HEK293T (cell line): ENCODE data around the gene ARMC10.
"Not testable (repeated sequence)": the region's sequence is repeated elsewhere in the genome, so short reads cannot be mapped to it uniquely, and the experiment has no call there.

Source experiments
- CTCF ChIA-PET: fragments of 350-600 bp; formaldehyde crosslinking; extraction: SDS; loops from one replicate; lab custom pipeline; 2021; ENCODE audit warnings: antibody characterized with exemption, inconsistent platforms; lab: Yijun Ruan, JAX
- POLR2A ChIA-PET: fragments of 350-600 bp; formaldehyde crosslinking; extraction: SDS; loops from one replicate; lab custom pipeline; 2020; ENCODE audit warnings: antibody characterized with exemption, inconsistent platforms; lab: Yijun Ruan, JAX
- DNase-seq: peaks from one replicate; pipeline ENCODE4 v3.0.0; 2012; ENCODE audit warnings: mixed read lengths; ENCODE audit errors: extremely low spot score
- ARNT ChIP-seq: fragments of 450-650 bp; IDR thresholded peaks from 2 replicates; pipeline ENCODE4 v1.6.1; 2017; ENCODE audit warnings: mild to moderate bottlenecking
- BHLHE40 ChIP-seq: fragments of 450-650 bp; IDR thresholded peaks from 2 replicates; pipeline ENCODE4 v1.6.1; 2016; ENCODE audit warnings: mild to moderate bottlenecking, moderate library complexity, borderline replicate concordance
- CTBP1 ChIP-seq: fragments of 450-650 bp; IDR thresholded peaks from 2 replicates; pipeline ENCODE4 v1.6.1; 2016; ENCODE audit warnings: borderline replicate concordance
- ELF4 ChIP-seq: fragments of 450-650 bp; IDR thresholded peaks from 2 replicates; pipeline ENCODE4 v1.6.1; 2017; ENCODE audit warnings: antibody characterized with exemption
- FOXA1 ChIP-seq: fragments of 450-650 bp; IDR thresholded peaks from 2 replicates; pipeline ENCODE4 v1.6.1; 2016; ENCODE audit warnings: mild to moderate bottlenecking
- FOXK2 ChIP-seq: fragments of 450-650 bp; IDR thresholded peaks from 2 replicates; pipeline ENCODE4 v1.6.1; 2016; ENCODE audit warnings: mild to moderate bottlenecking
- FOXM1 ChIP-seq: fragments of 450-650 bp; IDR thresholded peaks from 2 replicates; pipeline ENCODE4 v1.6.1; 2017; ENCODE audit warnings: mild to moderate bottlenecking, borderline replicate concordance
- HDGF ChIP-seq: fragments of 450-650 bp; IDR thresholded peaks from 2 replicates; pipeline ENCODE4 v1.6.1; 2017; ENCODE audit warnings: antibody characterized with exemption, borderline replicate concordance
- L3MBTL2 ChIP-seq: fragments of 450-650 bp; conservative IDR thresholded peaks from 2 replicates; pipeline ENCODE4 v1.6.1; 2016; ENCODE audit warnings: mild to moderate bottlenecking
- LEF1 ChIP-seq: fragments of 450-650 bp; IDR thresholded peaks from 2 replicates; pipeline ENCODE4 v1.6.1; 2017; ENCODE audit warnings: mild to moderate bottlenecking, borderline replicate concordance
- NFRKB ChIP-seq: fragments of 450-650 bp; IDR thresholded peaks from 2 replicates; pipeline ENCODE4 v1.6.1; 2016; ENCODE audit warnings: mild to moderate bottlenecking, moderate library complexity
- SP1 ChIP-seq: fragments of 450-650 bp; IDR thresholded peaks from 2 replicates; pipeline ENCODE4 v1.6.1; 2017
- SUZ12 ChIP-seq: fragments of 450-650 bp; IDR thresholded peaks from 2 replicates; pipeline ENCODE4 v1.6.1; 2016; ENCODE audit warnings: mild to moderate bottlenecking
- TARDBP ChIP-seq: fragments of 450-650 bp; IDR thresholded peaks from 2 replicates; pipeline ENCODE4 v1.6.1; 2016
- ZNF384 ChIP-seq: fragments of 450-650 bp; IDR thresholded peaks from 2 replicates; pipeline ENCODE4 v1.6.1; 2016
- TF ChIP-seq, protein P1 (sequence below): fragments of 450-650 bp; IDR thresholded peaks from 2 replicates; pipeline ENCODE4 v1.6.1; 2016

Gene ARMC10

DNA sequence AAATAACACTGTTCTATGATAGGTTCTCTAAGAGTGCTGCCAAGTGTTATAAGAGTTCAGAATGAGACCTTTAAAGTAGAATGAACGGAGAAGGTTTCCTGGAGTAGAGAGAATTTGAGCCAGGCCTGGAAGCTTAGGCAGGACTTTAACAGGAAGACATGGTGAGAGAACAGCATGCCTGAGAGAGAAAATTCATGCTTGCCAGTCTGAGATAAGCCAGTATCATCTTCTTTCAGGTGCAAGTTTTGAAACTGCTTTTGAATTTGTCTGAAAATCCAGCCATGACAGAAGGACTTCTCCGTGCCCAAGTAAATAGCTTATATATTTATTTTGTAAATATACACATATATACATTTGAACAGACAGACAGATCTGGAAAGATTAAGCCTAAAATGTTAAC is 22.1 kb downstream of the ARMC10 start:
- POLR2A ChIA-PET, result no interaction called here
- CTCF ChIA-PET, result no interaction called here
- no peak for DNase-seq
- no peak for TF ChIP-seq LEF1
- no peak for TF ChIP-seq L3MBTL2
- TF ChIP-seq HDGF, result no peak
- TF ChIP-seq CTBP1, result no peak
- TF ChIP-seq, protein P1, sequence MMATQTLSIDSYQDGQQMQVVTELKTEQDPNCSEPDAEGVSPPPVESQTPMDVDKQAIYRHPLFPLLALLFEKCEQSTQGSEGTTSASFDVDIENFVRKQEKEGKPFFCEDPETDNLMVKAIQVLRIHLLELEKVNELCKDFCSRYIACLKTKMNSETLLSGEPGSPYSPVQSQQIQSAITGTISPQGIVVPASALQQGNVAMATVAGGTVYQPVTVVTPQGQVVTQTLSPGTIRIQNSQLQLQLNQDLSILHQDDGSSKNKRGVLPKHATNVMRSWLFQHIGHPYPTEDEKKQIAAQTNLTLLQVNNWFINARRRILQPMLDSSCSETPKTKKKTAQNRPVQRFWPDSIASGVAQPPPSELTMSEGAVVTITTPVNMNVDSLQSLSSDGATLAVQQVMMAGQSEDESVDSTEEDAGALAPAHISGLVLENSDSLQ, result no peak
- no peak for TF ChIP-seq FOXK2
- TF ChIP-seq ELF4, result no peak

DNA sequence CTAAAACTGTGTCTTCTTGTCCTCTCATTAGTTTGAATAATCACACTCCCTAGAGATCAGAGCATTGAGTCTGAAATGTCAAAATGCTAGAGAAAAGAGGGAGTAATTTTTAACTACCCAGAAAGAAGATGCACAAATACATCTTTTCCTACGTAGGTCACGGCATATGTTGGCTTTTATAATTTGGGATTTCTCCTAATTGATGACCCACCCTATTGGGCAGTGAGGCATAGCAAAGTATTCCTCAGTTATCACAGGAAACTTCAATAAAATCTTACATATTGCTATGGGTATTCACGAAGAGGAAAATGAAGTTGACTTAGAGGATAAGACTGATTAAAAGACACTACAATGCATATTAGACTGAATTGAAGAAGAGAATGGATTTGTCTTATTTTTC is 25.4 kb downstream of the ARMC10 start:
- CTCF ChIA-PET, result no interaction called here
- POLR2A ChIA-PET, result no interaction called here
- no peak for DNase-seq

DNA sequence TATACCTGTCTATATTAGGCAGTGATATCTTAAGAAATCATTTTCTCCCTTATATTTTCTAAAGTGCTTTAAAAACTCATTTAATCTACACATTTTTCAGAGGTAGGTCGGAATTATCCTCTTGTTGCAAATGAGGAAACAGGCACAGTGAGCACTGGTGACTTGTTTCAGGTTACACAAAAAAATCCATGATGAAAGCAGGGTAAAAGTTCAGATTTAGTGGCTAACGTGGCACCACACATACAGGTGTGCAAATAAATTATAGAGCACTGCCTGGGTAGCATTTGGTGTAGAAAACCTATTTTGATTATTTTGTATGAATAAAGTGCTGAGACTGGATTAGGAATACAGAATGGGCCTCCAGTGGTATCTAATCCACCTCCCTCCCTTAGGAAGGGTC is 26.6 kb downstream of the ARMC10 start:
- ChIA-PET POLR2A (no interaction called here), CTCF (interaction anchor here (0.6 kb wide), 1 partner anchor 354 kb away, joined by 4 read pairs; no protein-coding TSS in a partner anchor)
- TF ChIP-seq SUZ12 (no peak), HDGF (no peak), FOXK2 (no peak), TARDBP (no peak), FOXA1 (no peak), L3MBTL2 (no peak), SP1 (no peak), LEF1 (no peak), BHLHE40 (no peak), FOXM1 (no peak), ZNF384 (no peak), ARNT (no peak), ELF4 (no peak), NFRKB (no peak), CTBP1 (no peak)
- TF ChIP-seq, protein P1, result no peak
- no peak for DNase-seq

More for the DNA sequence above, 25.4 kb downstream of the ARMC10 start:
- TF ChIP-seq FOXM1 (no peak), TARDBP (no peak), FOXA1 (no peak), HDGF (no peak), LEF1 (no peak), ZNF384 (no peak)

DNA sequence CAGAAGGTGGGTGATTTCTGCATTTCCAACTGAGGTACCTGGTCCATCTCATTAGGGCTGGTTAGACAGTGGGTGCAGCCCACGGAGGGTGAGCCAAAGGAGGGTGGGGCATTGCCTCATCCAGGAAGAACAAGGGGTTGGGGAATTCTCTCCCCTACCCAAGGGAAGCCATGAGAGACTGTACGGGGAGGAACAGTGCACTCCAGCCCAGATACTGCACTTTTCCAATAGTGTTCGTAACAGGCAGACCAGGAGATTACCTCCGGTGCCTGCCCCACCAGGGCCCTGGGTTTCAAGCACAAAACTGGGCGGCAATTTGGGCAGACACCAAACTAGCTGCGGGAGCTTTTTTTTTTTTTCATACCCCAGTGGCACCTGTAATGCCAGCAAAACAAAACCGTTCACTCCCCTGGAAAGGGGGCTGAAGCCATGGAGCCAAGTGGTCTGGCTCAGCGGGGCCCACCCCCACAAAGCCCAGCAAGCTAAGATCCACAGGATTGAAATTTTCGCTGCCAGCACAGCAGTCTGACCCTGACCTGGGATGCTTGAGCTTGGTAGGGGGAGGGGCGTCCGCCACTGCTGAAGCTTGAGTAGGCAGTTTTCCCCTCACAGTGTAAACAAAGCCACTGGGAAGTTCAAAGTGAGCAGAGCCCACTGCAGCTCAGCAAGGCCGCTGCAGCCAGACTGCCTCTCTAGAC is 31.2 kb downstream of the ARMC10 start:
- TF ChIP-seq LEF1 (no peak), L3MBTL2 (no peak), SP1 (no peak), ZNF384 (no peak), TARDBP (no peak)
- DNase-seq, result no peak
- POLR2A ChIA-PET, result interaction anchor here (1.4 to 1.8 kb wide), 2 partner anchors 27 to 43 kb away, joined by 3 to 4 read pairs; partner anchors contain the start of gene NAPEPLD
- CTCF ChIA-PET, result no interaction called here

DNA sequence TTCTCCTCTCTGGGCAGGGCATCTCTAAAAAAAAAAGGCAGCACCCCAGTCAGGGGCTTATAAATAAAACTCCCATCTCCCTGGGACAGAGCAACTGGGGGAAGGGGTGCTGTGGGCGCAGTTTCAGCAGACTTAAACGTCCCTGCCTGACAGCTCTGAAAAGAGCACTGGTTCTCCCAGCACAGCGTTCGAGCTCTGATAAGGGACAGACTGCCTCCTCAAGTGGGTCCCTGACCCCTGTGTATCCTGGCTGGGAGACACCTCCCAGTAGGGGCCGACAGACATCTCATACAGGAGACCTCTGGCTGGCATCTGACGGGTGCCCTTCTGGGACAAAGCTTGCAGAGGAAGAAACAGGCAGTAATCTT is 31.7 kb downstream of the ARMC10 start:
- POLR2A ChIA-PET, result interaction anchor here (1.8 kb wide), 1 partner anchor 42 kb away, joined by 4 read pairs; the partner anchor contains the start of gene NAPEPLD
- CTCF ChIA-PET, DNase-seq: not testable (repeated sequence)

DNA sequence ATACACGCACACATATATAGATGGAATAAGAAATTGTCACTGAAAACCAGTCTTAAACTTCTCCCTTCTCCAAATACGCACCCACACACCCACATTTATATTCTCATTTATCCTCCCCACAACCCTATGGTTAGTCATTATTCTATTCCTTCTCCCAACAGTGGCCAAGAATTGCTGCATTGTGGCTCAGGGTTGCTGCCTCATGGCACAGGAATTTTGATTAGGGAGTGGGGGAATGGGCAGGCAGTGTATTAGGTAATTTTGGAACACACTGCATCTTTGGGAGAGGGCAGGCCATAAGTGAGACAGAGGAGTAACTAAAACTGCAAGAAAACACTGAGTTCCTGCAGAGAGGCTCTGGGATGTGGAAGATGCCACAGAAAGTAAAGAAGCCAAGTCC is 38.2 kb downstream of the ARMC10 start:
- TF ChIP-seq ARNT (no peak), L3MBTL2 (no peak), NFRKB (no peak), SP1 (no peak), CTBP1 (no peak), BHLHE40 (no peak), TARDBP (no peak), ZNF384 (no peak), FOXK2 (no peak), FOXA1 (no peak), HDGF (no peak), FOXM1 (no peak)
- TF ChIP-seq, protein P1, result no peak
- CTCF ChIA-PET, result no interaction called here
- POLR2A ChIA-PET, result no interaction called here
- no peak for DNase-seq

DNA sequence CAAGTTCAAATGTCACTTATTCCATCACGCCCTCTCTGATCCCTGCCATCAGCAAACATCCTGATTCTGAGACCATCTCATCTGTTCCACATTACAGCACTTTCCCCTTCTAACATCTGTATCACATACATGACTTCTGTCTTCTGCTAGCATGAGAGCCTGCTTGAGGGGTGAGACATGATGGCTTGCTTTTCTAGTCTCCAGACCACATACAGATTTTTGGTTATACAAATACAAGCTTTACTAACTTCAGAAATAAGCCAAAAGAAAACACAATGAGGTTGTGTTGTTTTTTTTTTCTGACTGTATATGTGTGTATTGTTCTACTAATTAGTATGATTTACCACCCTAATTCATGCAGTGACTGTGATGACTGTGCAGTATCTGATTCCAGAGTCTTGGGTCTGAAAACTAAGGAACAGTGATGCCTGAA is 39.7 kb downstream of the ARMC10 start:
- POLR2A ChIA-PET, result no interaction called here

More for the DNA sequence above, 39.7 kb downstream of the ARMC10 start:
- CTCF ChIA-PET, result no interaction called here
- TF ChIP-seq BHLHE40 (no peak), FOXK2 (no peak), CTBP1 (no peak), FOXA1 (no peak), SP1 (no peak), ARNT (no peak), ELF4 (no peak)
- no peak for DNase-seq
